Lung (tissue), 12 donors: ENCODE results near the gene MYO18A. TPM values are rescaled to one million over a fixed set of nuclear protein-coding genes. Genes with fewer than 3 reads are reported as not detected.
"Not testable (repeated sequence)": the region's sequence is repeated elsewhere in the genome, so short reads cannot be mapped to it uniquely, and the experiment has no call there.

Experiments used
- ATAC-seq: fragments of 200-7000 bp; cut with Tn5 transposase; one replicate; pipeline ENCODE4 v1.9.1; 2020; ENCODE audit warnings: moderate number of reproducible peaks; ENCODE audit not compliant: insufficient read depth, low FRiP score
- DNase-seq, 3 donors: peaks; one replicate each; pipeline ENCODE4 v3.0.0-alpha.2; 2013 to 2017
- H3K27ac ChIP-seq, 2 donors: one replicate each; pipeline ENCODE4 v1.5.1; 2013; ENCODE audit warnings: mild to moderate bottlenecking in 2 of 2, moderate library complexity in 2 of 2, control low read depth in 1 of 2, inconsistent platforms in 1 of 2, low read depth in 1 of 2, low read length in 1 of 2
- H3K27me3 ChIP-seq, 3 donors: one replicate each; pipeline ENCODE4 v1.5.1; 2013; ENCODE audit warnings: low read length in 2 of 3; ENCODE audit not compliant: control insufficient read depth in 3 of 3, insufficient read depth in 3 of 3
- H3K36me3 ChIP-seq, 4 donors: one replicate each; pipeline ENCODE4 v1.5.1; 2013; ENCODE audit warnings: low read length in 4 of 4, mild to moderate bottlenecking in 1 of 4, moderate library complexity in 1 of 4; ENCODE audit not compliant: control insufficient read depth in 4 of 4, insufficient read depth in 4 of 4
- H3K4me1 ChIP-seq, 5 donors: one replicate each; pipeline ENCODE4 v1.5.1; 2013; ENCODE audit warnings: low read length in 5 of 5, mild to moderate bottlenecking in 2 of 5, moderate library complexity in 1 of 5; ENCODE audit not compliant: control insufficient read depth in 5 of 5, insufficient read depth in 5 of 5
- H3K4me3 ChIP-seq: one replicate; pipeline ENCODE4 v1.5.1; 2013; ENCODE audit warnings: mild to moderate bottlenecking, control low read depth, moderate library complexity
- H3K9ac ChIP-seq, 2 donors: one replicate each; pipeline ENCODE4 v1.5.1; 2013; ENCODE audit warnings: low read length in 2 of 2, control low read depth in 1 of 2; ENCODE audit not compliant: insufficient read depth in 1 of 2
- H3K9me3 ChIP-seq, 4 donors: one replicate each; pipeline ENCODE4 v1.5.1; 2013; ENCODE audit warnings: low read length in 3 of 4, mild to moderate bottlenecking in 1 of 4, moderate library complexity in 1 of 4; ENCODE audit not compliant: control insufficient read depth in 4 of 4, insufficient read depth in 3 of 4
- CTCF ChIP-seq: IDR thresholded peaks from 2 replicates; pipeline ENCODE4 v1.5.1; 2012; ENCODE audit warnings: mild to moderate bottlenecking; ENCODE audit errors: control extremely low read depth, extremely low read depth
- WGBS, 2 donors: extraction: QIAGEN DNeasy Blood & Tissue Kit; methylation state at CpG; one replicate each; pipeline ENCODE4 v1.1.7; 2013; 5-methylcytosine and 5-hydroxymethylcytosine counted together
- polyA plus RNA-seq, 2 donors: library from polyadenylated mRNA; stranded (reverse); fragments of 200-250 nt; gene quantifications; one replicate each; pipeline ENCODE4 v1.2.1, GENCODE V29; 2013
- total RNA-seq, 2 donors: library from RNA; depleted of rRNA in 1 of 2; stranded (reverse); fragments of >200 nt in 1 of 2; gene quantifications; one replicate each; pipeline ENCODE4 v1.2.1, GENCODE V29; 2014 to 2021
- donor health status: control.
- donor health status: control.
- donor health status: Bipolar disorder and iron deficiency.
- donor health status: healthy.
- donor health status: DM: yes; HTN: yes; CAD: no.

Gene MYO18A
- total and polyA plus RNA-seq, 4 donors: 19.0 to 65.2 (median 49.3) TPM

GRCh38 chr17:29090108-29090507 is 90.1 kb downstream of the MYO18A start:
- Histone ChIP-seq H3K27ac (no peak overlapping the region), H3K9ac (no peak overlapping the region), H3K4me3 (no peak overlapping the region), H3K27me3 (no peaks in the 10 kb centered on the region), H3K9me3 (no peaks in the 10 kb centered on the region), H3K36me3 (peaks cover 12 to 84% (median 24%) of the 10 kb centered on the region in 4 donors), H3K4me1 (peaks cover 0 to 3% (median 0%) of the 10 kb centered on the region in 5 donors)
- WGBS, 2 donors: 85% methylated on average over 4 of the region's 4 CpGs
- no peak for DNase-seq
- no peak for ATAC-seq
- TF ChIP-seq CTCF: no peak

- no peak overlapping the region for H3K4me3 ChIP-seq
- no peaks in the 10 kb centered on the region for H3K9me3 ChIP-seq
- peaks cover 12 to 83% (median 24%) of the 10 kb centered on the region in 4 donors for H3K36me3 ChIP-seq
- peaks cover 0 to 4% (median 0%) of the 10 kb centered on the region in 5 donors for H3K4me1 ChIP-seq
- no peak for DNase-seq
- ATAC-seq: no peak
- 85 to 93% methylated on average over 20 of the region's 20 CpGs for WGBS, 2 donors
- no peak overlapping the region for H3K27ac ChIP-seq
- H3K27me3 ChIP-seq: no peaks in the 10 kb centered on the region
- no peak overlapping the region for H3K9ac ChIP-seq
- TF ChIP-seq CTCF: no peak
Observed at GRCh38 chr17:29089601-29090044, 90.6 kb downstream of the MYO18A start.

DNA sequence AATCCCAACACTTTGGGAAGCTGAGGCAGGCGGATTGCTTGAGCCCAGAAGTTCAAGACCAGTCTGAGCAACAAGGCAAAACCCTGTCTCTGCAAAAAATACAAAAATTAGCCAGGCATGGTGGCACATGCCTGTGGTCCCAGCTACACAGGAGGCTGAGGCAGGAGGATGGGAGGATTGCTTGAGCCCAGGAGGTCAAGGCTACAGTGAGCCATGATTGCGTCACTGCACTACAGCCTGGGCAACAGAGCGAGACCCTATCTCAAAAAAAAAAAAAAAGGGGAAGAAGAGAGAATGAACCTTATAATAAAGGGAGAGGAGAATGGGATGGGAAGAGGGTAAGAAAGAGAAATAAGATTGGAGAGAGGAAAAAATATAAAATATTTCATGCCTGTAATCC is 91.4 kb downstream of the MYO18A start:
- 95 to 97% methylated on average over 3 of the region's 3 CpGs for WGBS, 2 donors
- not testable (repeated sequence) for H3K4me3 ChIP-seq, DNase-seq, H3K9me3 ChIP-seq, H3K27ac ChIP-seq, ATAC-seq, H3K9ac ChIP-seq, H3K4me1 ChIP-seq, H3K27me3 ChIP-seq
- peaks cover 12 to 80% (median 22%) of the 10 kb centered on the region in 4 donors for H3K36me3 ChIP-seq

DNA sequence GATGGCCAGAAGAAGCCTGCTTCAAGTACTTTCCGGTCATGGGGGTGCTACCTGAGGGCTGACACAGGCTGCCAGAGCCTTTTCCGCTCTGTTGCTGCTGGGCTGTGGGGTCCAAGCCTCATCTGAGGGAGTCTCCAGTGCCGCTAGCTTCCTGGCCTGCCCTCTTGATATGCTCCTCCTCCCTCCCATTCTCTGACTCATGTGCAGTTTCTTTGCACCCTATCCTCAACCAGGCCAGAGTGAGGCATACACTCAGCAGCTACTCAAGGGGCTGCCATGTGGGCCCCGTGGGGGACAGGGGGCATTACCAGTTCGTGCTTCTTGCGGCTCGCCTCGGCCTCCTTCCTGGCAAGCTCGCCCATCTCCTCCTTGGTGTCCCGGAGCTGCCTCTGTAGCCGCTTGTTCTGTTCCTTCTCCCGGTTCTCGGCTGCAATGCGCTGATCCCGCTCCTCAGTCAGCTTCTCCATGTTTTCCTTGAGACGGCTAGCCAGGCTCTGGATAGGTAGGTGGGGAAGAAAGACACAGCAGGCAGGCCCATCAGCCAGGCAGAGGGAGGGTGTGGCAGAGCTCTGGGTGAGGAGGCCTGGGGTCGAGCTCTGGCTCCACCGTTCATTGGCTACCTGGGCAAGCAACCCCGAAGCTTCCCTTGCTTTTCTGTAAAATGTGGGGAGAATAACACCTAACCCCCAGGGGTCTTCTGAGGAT is 93.4 kb downstream of the MYO18A start:
- Histone ChIP-seq H3K9ac (no peak overlapping the region), H3K4me3 (no peak overlapping the region), H3K4me1 (peaks cover 0 to 7% (median 0%) of the 10 kb centered on the region in 5 donors), H3K9me3 (no peaks in the 10 kb centered on the region), H3K27me3 (no peaks in the 10 kb centered on the region), H3K27ac (no peak overlapping the region), H3K36me3 (peaks cover 15 to 67% (median 18%) of the 10 kb centered on the region in 4 donors)
- DNase-seq (no peak), ATAC-seq (no peak)
- 94% methylated on average over 19 of the region's 19 CpGs for WGBS, 2 donors
- TF ChIP-seq CTCF: no peak
